GM13976 (cell line): ENCODE results near the gene KRTAP5-3.

ENCODE experiments used
- DNase-seq: peaks from one replicate; pipeline ENCODE4 v3.0.0; 2012; ENCODE audit warnings: low spot score
- in situ Hi-C: fragments of 300-500 bp; cut with MboI; formaldehyde crosslinking; loops from one replicate; pipeline ENCODE4 v1.12.0; 2022; ENCODE audit warnings: low sequenced_read_pairs, mixed read lengths, inconsistent platforms; ENCODE audit not compliant: unreplicated experiment
- TF ChIP-seq, protein P1 (sequence below): IDR thresholded peaks from 2 replicates; pipeline ENCODE4 v1.5.1; 2012; ENCODE audit warnings: borderline replicate concordance, mild to moderate bottlenecking; ENCODE audit not compliant: insufficient read depth; ENCODE audit errors: extremely low read depth, missing control alignments, control extremely low read depth

The KRTAP5-3 gene

DNA sequence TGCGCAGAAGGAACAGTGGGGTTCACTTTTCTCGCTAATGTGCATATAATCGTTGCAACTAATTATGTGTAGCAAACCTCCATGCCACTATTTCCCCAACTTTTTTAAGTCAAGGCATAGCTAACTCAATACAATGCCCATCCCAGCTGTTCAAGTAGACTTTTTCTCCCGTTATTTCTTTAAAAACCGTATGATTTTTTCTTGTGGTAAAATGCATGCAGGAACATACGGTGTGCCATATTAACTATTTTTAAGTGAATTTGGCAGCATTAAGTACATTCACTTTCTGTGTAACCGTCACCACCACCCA, 33.4 kb downstream of the KRTAP5-3 start:
- no peak for DNase-seq
- TF ChIP-seq, protein P1, sequence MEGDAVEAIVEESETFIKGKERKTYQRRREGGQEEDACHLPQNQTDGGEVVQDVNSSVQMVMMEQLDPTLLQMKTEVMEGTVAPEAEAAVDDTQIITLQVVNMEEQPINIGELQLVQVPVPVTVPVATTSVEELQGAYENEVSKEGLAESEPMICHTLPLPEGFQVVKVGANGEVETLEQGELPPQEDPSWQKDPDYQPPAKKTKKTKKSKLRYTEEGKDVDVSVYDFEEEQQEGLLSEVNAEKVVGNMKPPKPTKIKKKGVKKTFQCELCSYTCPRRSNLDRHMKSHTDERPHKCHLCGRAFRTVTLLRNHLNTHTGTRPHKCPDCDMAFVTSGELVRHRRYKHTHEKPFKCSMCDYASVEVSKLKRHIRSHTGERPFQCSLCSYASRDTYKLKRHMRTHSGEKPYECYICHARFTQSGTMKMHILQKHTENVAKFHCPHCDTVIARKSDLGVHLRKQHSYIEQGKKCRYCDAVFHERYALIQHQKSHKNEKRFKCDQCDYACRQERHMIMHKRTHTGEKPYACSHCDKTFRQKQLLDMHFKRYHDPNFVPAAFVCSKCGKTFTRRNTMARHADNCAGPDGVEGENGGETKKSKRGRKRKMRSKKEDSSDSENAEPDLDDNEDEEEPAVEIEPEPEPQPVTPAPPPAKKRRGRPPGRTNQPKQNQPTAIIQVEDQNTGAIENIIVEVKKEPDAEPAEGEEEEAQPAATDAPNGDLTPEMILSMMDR = no peak

DNA sequence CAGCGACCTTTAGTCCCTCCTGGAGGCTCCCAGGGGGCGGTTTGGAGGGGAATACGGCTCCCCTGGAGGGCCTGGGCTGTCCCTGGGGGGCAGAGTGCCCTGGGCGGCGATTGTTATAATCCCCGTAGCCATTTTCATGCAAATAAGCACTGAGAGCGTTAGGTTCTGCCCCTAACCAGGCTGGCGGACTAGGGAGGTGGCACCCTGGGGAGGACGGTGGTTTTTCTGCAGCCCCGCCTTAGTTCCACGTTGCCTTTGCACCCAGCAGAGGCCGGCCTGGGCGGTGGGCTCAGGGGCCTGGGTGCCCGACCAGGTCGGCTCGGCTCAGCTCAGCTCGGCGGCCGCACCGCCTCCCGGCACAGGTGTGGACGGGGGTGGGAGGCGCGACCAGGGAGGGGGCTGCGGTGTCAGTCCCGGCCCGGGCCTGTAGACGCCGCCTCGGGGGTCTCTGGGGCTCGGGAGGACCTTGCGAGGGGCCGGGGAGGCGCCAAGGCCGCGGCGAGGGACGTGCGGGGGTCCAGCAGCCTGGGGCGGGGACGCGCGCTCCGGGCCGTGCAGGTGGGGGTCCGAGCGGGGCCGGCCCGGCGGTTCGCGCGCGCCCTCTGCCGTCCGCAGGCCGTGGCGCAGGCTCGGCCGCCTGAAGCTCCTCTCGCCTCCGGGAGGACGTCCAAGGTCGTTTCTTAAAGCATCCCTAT, 33.9 kb downstream of the KRTAP5-3 start:
- DNase-seq = peak; percentile 82
- in situ Hi-C loops = no loop called here

More for the DNA sequence above, 33.4 kb downstream of the KRTAP5-3 start:
- in situ Hi-C loops = no loop called here

DNA sequence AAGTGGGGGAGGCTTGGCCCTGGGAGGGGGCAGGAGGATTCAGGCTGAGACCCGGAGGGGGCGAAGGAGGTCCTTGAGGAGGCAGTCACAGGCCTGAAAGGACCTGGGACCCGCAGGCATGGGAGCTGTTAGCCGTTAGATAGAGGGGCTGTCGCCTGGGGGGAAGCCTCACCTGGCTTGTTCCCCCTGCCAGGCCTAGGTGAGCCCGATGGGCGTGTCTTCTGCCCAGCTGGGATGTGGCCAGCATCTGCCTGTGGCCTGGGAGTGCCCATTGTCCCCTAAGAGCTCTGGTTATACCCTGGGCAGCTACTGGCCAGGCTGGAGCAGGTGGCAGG, 34.4 kb downstream of the KRTAP5-3 start:
- in situ Hi-C loops = no loop called here
- peak; percentile 41 for DNase-seq

More for the DNA sequence above, 33.9 kb downstream of the KRTAP5-3 start:
- TF ChIP-seq, protein P1 = peak; percentile 97

DNA sequence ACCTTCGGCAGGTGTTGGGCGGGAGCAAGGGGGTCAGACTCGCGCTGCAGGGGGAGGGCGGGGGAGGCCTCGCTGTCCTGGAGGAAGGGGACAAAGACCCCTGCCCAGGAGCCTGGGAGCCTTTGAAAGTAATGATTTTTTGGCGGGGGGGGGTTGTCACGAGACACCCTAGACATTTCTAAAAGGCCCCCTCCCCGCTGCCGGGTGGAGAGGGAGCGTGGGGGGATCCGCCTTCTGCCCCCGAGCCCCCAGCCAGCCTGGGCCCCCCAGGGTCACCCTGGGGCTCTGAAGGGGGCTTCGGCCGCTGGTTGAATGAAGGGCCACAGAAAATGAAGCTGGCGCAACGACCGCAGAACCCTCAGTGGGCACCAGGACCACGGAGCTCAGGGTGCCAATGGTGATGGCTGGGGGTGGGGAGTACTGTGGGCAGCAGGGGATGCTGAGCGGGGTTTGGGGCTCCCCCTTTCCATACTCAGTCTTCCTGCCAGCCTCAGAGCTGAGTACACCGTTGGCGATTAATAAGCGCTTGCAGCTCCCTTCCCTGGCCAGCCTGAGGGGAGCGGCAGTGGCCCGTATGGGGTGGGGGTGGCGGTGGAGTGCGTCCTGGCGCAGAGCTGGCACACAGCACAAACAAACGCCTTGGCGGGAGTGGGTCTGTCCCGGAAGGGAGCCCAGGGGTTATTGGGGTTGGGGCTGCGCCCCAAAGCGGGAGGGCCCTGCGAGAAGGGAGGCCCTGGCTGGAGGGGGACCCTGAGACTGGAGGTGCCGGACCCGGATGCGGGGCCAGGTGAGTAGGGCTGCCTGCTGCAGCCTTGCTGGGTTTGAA, 35.0 kb downstream of the KRTAP5-3 start:
- DNase-seq = peak; percentile 24
- TF ChIP-seq, protein P1 = no peak
- in situ Hi-C loops = no loop called here

More for the DNA sequence above, 34.4 kb downstream of the KRTAP5-3 start:
- TF ChIP-seq, protein P1 = no peak

DNA sequence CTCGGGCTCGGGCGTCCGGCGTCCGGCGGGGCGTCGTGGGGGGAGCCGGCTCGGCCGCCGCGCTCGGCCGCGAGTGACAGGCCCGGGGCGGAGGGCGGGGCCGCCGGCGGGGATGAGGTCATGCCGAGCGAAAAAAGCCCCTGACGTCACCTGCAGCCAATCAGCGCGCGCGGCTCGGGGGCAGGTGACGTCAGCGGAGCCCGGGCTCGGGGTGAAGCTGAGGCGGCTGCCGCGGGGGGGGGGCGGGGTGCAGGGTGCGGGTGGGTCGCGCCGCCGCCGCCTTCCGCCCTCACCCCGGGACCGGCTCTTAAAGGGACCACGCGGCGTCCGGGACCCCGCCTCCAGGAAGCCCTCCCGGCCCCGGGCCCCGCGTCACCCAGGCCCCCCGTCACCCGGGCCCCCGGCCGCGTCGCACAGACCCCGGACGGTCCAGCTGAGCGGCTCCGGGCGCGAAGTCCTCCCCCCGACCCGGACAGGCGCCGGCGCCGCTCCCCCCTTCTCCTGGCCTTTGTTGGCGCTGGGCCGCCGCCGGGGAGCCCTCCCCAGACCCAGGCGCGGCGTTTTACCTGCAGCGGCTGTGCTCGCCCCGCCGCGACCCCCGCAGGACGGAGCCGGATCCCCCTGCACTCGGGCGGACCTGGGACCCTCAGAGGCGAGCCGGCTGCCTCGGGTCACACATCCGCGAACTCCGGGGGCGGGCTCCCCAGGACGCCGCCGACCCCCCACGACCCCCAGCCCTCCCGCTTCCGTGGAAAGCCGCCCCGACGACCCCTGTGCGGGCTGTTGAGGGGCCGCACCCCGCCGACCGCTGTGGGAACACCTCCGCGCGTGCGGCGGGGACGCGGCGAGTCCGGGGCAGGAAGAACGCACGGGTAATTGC, 35.8 kb downstream of the KRTAP5-3 start, which contains the start of gene DUSP8:
Gene DUSP8, minus strand, starts transcription at position 75 of the 880 bp plus-strand sequence. CDS start 6,445 bp downstream, outside the sequence.
- peak; percentile 97 for DNase-seq
- in situ Hi-C loops = no loop called here
- TF ChIP-seq, protein P1 = no peak

DNA sequence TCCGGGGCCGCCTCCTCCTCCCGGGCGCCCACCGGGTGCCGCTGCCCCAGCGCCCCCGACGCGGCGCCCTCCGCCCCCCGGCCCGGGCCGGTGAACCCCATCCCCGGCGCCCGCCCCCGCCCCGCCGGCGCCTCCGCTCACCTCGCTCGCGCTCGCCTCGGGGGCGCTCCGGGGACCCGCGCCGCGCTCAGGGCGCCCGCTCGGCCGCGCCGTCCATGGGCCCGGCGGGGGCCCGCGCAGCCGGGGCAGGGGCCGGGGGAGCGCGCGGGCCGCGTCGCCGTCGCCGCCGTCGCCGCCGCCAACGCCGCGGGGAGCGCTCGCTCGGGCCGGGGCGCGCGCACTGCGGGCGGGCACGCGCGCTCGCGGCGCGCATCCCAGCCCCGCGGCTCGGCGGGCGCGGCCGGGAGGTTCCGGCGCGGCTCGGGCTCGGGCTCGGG, 36.5 kb downstream of the KRTAP5-3 start:
- TF ChIP-seq, protein P1 = no peak
- in situ Hi-C loops = no loop called here
- DNase-seq = no peak
